Stimulated activated CD8-positive, alpha-beta memory T cell treated with anti-CD3 and anti-CD28 coated beads, Interleukin-7, amount 100 ng/mL, for 48 hours (primary cell): ENCODE measurements around the gene MC2R.

Source experiments
- DNase-seq, 2 donors: peaks; one replicate each; pipeline ENCODE4 v3.0.0-alpha.2; 2020; ENCODE audit warnings: low read depth in 1 of 2; ENCODE audit errors: extremely low read depth in 1 of 2

Gene MC2R

DNA sequence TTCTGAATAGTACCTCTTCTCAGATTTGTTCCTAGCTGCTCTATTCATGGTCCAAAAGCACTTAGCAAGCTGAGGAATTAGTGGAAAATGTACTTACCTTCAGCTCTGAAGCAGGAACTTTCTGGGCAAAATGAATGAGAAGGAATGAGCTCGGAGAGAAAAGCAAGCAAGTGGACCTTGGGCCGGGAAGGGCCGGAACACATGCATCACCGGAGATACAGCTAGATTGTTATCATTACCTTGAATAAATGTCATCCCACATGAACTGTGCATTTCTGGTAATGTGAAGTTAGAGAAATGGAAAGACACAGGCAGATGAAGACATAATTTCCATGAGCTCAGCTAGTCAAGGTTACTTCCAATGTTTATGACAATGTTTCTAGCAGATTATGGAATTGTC, at the start of gene MC2R:
Gene MC2R, minus strand, starts transcription at position 146 of the 400 bp plus-strand sequence. CDS start 30,018 bp downstream, outside the sequence.
- DNase-seq, result no peak

DNA sequence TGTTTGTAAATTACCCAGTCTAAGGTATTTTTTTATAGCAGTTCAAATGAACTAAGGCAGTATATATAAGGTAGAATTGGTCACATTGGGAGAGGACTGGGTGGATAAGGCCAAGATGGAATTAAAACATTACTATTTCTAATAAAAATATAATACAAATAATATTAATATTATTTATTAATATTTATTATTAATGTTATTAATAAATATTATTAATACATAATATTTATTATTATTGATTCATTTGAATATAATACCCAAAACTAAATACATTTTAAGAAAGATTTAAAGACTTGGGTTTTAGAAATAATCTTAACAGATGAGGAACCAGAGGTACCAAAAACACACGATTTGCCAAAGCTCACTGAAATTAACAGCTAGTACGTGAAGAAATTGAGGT, 30.5 kb upstream of the MC2R start:
- DNase-seq, result no peak

GRCh38 chr18:13943338-13943737, 28.0 kb upstream of the MC2R start:
- no peak for DNase-seq

DNA sequence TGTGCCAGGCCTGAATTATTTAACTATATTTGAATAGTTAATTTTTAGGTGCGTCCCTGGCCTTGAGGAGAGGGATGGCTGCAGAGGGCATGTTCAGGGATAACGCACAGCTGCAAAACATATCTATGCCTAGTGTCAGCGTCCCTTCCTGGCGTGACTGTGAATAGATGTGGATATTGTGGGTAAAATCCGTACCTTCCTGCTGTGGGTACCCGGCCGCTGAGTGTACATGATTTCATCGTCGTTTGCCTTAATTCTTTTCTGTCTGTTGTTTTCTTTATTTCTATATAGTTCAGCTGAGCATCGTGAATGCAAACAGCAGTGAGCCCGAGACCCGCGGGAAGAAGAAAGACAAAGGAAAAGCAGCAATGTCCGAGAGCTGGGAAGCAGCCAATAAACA, 25.0 kb upstream of the MC2R start:
- DNase-seq, result no peak

- DNase-seq, result no peak
Measured at GRCh38 chr18:13934676-13935075, 19.3 kb upstream of the MC2R start.

DNA sequence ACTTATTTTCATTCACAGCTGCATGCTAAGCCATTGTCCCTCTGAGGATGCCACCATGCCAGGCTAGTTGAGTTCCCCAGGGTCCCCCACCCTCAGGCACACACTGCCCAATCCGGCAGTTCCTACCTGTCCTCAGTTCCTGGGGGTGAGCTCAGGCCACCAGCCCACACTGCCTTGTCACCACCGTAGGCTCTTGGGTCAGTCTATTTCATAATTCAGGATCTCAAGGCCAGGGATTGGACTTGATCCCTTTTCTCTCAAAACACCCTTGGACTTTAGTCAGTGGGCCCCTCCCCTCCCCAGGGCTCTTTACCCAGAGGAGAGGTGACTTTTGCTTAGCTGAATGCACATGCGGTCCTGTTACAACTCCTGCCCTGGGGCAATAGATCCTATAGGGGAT, 18.7 kb upstream of the MC2R start:
- no peak for DNase-seq

- DNase-seq, result no peak
Measured at GRCh38 chr18:13932285-13933025, 17.1 kb upstream of the MC2R start.

- no peak for DNase-seq
Measured at GRCh38 chr18:13930964-13931363, 15.6 kb upstream of the MC2R start.

- no peak for DNase-seq
Measured at GRCh38 chr18:13923221-13923620, 7.9 kb upstream of the MC2R start.

- no peak for DNase-seq
Measured at GRCh38 chr18:13918898-13919297, 3.6 kb upstream of the MC2R start.

DNA sequence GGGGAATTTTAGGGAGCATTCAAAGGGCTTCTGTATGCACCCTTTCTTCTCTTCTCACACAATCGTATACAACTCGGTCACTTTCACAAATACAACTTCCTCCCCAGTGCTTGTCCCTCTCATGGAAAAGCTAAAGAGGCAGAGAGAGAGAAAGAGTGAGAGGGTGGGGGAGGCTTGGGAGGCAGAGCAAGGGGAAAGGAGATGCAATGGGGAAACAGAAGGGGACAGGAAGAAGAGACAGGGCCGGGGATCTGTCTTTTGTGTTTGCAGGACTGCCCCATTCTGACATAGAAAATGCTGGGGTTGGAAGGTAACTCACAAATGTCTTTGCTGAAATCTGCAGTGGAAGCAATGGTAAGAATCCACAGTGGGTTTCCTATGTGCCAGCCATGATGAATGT, 2.1 kb upstream of the MC2R start:
- no peak for DNase-seq

GRCh38 chr18:13916559-13916958, 1.2 kb upstream of the MC2R start:
- DNase-seq, result no peak

GRCh38 chr18:13915995-13916431, 677 bp upstream of the MC2R start:
- DNase-seq, result no peak

GRCh38 chr18:13914756-13915155, 580 bp downstream of the MC2R start:
- no peak for DNase-seq

DNA sequence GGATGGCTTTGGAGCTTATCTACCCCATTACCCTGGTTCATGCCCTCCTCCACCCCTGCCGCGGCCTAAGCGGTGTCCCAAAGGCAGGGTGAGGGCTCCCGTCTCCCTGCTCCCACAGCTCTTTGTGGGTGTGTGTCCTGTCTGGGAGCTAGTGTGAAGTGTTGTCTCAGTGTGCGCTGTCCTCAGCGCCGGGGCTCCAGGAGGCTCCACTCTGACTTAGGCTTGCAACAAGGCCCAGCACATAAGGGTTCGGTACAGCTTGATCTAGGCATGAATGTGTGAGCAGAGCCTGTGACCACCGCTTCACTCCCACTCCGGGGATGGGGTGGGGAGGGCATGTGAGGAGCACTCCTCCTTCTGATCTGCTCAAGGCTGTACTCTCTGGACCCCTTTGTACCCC, 1.2 kb downstream of the MC2R start:
- no peak for DNase-seq

- DNase-seq, result no peak
Measured at GRCh38 chr18:13913205-13913604, 2.1 kb downstream of the MC2R start.

GRCh38 chr18:13912601-13913000, 2.7 kb downstream of the MC2R start:
- DNase-seq, result no peak

DNA sequence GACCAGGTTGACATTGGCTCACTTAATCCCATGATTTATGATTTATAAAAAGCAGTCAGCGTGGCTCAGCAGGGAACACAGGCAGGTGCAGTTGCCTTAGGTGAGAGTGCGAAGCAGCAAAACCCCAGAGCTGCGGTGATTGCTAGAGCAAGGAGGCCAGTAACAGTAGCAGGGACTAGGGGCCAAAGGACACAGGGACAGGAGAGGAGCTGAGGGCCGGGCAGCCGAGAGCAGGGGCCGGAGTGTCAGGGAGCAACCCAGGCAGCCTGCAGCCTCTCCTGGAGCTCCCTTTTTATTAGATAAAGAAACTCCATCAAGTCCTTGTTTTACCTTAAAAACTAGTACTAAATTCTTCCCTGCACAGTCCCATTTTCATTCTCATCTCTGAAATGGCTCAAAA, 4.3 kb downstream of the MC2R start:
- no peak for DNase-seq

DNA sequence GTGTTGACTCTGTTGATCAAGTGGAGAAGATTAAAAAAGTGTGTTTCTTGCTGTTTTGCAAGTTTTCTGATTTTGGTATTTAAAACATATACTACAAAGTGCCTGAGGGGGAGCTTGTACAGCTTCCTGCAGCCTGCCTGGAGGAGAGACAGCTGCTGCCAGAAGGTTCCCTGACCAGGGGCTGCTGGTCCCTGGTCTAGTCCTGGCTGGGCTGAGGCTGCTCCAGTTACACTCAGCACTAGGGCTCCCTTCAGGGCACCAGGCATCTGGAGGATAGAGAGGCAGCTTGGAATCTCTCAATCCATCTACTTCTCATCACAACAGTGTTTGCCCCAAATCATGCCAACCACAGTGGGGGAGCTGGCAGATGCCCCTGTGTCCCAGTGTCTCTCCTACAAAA, 4.8 kb downstream of the MC2R start:
- DNase-seq, result no peak

- no peak for DNase-seq
Measured at GRCh38 chr18:13909141-13909940, 6.0 kb downstream of the MC2R start.

DNA sequence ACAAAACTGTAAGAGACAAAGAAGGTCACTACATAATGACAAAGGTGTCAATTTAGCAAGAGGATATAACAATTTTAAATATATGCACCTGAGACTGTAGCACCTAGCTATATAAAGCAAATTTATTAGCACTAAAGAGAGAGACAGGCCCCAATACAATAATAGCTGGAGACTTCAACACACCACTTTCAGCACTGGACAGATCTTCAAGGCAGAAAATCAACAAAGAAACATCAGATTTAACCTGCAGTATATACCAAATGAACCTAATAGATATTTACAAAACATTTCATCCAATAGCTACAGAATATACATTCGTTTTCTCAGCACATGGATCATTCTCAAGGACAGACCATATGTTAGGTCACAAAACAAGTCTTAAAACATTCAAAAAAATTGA, 14.7 kb downstream of the MC2R start:
- DNase-seq, result no peak

GRCh38 chr18:13895505-13896033, 19.8 kb downstream of the MC2R start:
- DNase-seq, result no peak
